HUES6 (cell line): ENCODE measurements around the gene LDLRAD1.
"Not testable (repeated sequence)": the region's sequence is repeated elsewhere in the genome, so short reads cannot be mapped to it uniquely, and the experiment has no call there.

Source experiments
- H3K27ac ChIP-seq: 2 replicates; pipeline ENCODE4 v1.7.0; 2013; ENCODE audit warnings: low read depth, mild to moderate bottlenecking, low read length, inconsistent platforms
- H3K27me3 ChIP-seq: 2 replicates; pipeline ENCODE4 v1.6.1; 2013; ENCODE audit warnings: low read length; ENCODE audit not compliant: control insufficient read depth, insufficient read depth
- H3K36me3 ChIP-seq: 2 replicates; pipeline ENCODE4 v1.6.1; 2013; ENCODE audit warnings: low read length; ENCODE audit not compliant: control insufficient read depth, insufficient read depth
- H3K4me1 ChIP-seq: 2 replicates; pipeline ENCODE4 v1.6.1; 2013; ENCODE audit warnings: low read length; ENCODE audit not compliant: control insufficient read depth, insufficient read depth
- H3K4me3 ChIP-seq: 2 replicates; pipeline ENCODE4 v1.5.1; 2013; ENCODE audit warnings: low read depth, low read length
- H3K9ac ChIP-seq: one replicate; pipeline ENCODE4 v1.6.1; 2013; ENCODE audit warnings: mild to moderate bottlenecking, low read length
- H3K9me3 ChIP-seq: 2 replicates; pipeline ENCODE4 v1.6.1; 2013; ENCODE audit warnings: low read depth, low read length; ENCODE audit not compliant: control insufficient read depth, insufficient read depth

The LDLRAD1 gene

DNA sequence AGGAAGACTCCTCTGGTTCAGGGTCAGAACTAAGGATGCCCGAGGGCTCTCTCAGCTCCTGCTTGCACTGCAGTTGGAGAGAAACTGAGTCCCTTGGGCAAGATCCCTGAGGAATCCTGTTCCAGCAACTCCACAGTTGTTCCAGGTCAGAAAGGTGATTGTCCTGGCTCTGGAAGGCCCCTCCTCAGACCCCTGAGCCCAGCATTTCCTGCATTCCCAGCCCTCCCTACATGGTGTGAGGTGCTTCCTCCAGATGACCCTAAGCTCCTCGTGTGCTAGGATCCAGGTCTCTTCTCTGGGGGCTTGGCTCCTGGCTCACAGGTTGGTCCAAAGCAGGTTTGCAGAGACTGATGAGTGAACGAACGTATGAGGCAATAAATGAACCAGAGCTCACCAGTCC is 11.5 kb downstream of the LDLRAD1 start:
- no peak overlapping the region for H3K9ac ChIP-seq
- no peaks in the 10 kb centered on the region for H3K4me1 ChIP-seq
- H3K9me3 ChIP-seq = peaks cover 8% of the 10 kb centered on the region
- H3K27me3 ChIP-seq = no peaks in the 10 kb centered on the region
- H3K36me3 ChIP-seq = no peaks in the 10 kb centered on the region
- H3K27ac ChIP-seq = no peak overlapping the region
- no peak overlapping the region for H3K4me3 ChIP-seq

- H3K36me3 ChIP-seq = no peaks in the 10 kb centered on the region
- H3K27me3 ChIP-seq = no peaks in the 10 kb centered on the region
- no peak overlapping the region for H3K27ac ChIP-seq
- H3K9ac ChIP-seq = no peak overlapping the region
- H3K4me1 ChIP-seq = no peaks in the 10 kb centered on the region
- no peak overlapping the region for H3K4me3 ChIP-seq
- H3K9me3 ChIP-seq = peaks cover 8% of the 10 kb centered on the region
These were observed 13.4 kb downstream of the LDLRAD1 start for GRCh38 chr1:54004481-54005049.

GRCh38 chr1:54003750-54004480 is 14.1 kb downstream of the LDLRAD1 start:
- not testable (repeated sequence) for H3K4me3 ChIP-seq, H3K27me3 ChIP-seq, H3K9ac ChIP-seq, H3K9me3 ChIP-seq, H3K4me1 ChIP-seq, H3K36me3 ChIP-seq, H3K27ac ChIP-seq

DNA sequence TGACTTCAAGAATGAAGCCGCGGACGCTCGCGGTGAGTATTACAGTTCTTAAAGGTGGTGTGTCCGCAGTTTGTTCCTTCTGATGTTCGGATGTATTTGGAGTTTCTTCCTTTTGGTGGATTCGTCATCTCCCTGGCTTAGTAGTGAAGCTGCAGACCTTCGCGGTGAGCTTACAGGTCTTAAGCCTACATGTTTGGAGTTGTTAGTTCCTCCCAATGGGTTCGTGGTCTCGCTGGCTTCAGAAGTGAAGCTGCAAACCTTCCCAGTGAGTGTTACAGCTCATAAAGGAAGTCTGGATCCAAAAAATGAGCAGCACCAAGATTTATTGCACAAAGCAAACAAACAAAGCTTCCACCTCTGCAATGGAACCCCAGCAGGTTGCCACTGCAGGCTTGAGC is 14.7 kb downstream of the LDLRAD1 start:
- Histone ChIP-seq H3K27ac (no peak overlapping the region), H3K4me3 (no peak overlapping the region), H3K36me3 (no peaks in the 10 kb centered on the region), H3K27me3 (no peaks in the 10 kb centered on the region), H3K9ac (no peak overlapping the region), H3K4me1 (no peaks in the 10 kb centered on the region), H3K9me3 (peaks cover 8% of the 10 kb centered on the region)

- no peak overlapping the region for H3K4me3 ChIP-seq
- peaks cover 8% of the 10 kb centered on the region for H3K9me3 ChIP-seq
- H3K4me1 ChIP-seq = no peaks in the 10 kb centered on the region
- H3K27ac ChIP-seq = no peak overlapping the region
- no peaks in the 10 kb centered on the region for H3K27me3 ChIP-seq
- no peaks in the 10 kb centered on the region for H3K36me3 ChIP-seq
- no peak overlapping the region for H3K9ac ChIP-seq
These were observed 15.3 kb downstream of the LDLRAD1 start for GRCh38 chr1:54002544-54003248.

DNA sequence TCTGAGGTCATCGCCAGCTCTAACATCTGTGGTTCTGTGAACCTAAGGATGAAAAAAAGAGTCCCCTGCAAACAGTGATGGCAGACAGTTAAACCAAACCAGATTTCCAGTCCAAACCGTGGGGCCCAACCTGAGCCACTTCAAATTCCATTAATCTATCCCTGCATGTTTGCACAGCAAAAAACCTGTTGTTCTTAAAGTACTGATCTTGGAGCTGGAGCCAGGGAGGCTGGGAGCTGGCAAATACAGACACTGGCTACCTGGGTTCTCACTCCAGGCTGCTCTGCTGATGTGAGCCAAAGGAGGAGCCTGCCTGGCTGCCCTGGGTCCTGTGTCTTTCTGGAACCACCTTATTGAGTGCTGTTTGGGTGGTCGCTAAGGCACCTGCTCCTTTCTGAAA is 16.4 kb downstream of the LDLRAD1 start:
- no peak overlapping the region for H3K4me3 ChIP-seq

DNA sequence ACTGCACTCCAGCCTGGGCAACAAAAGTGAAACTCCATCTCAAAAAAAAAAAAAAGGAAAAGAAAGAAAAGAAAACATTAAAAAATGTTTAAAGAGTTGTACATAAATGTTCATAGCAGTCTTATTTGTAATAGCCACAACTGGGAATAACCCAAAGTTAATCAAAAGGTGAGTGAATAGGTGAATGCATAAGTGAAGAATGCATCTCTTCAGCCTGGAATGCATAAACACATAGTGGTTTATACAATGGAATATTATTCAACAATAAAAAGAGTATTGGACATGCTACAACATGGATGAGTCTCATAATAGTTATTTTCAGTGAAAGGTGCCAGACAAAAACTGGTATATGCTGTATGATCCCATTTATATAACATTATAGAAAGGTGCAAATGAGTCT is 18.1 kb downstream of the LDLRAD1 start:
- Histone ChIP-seq H3K4me3 (no peak overlapping the region), H3K27ac (no peak overlapping the region), H3K27me3 (no peaks in the 10 kb centered on the region), H3K36me3 (no peaks in the 10 kb centered on the region), H3K9me3 (peaks cover 8% of the 10 kb centered on the region), H3K9ac (no peak overlapping the region), H3K4me1 (no peaks in the 10 kb centered on the region)

More for the DNA sequence above, 16.4 kb downstream of the LDLRAD1 start:
- no peaks in the 10 kb centered on the region for H3K4me1 ChIP-seq
- peaks cover 8% of the 10 kb centered on the region for H3K9me3 ChIP-seq
- H3K27me3 ChIP-seq = no peaks in the 10 kb centered on the region
- no peaks in the 10 kb centered on the region for H3K36me3 ChIP-seq
- H3K27ac ChIP-seq = no peak overlapping the region
- H3K9ac ChIP-seq = no peak overlapping the region

DNA sequence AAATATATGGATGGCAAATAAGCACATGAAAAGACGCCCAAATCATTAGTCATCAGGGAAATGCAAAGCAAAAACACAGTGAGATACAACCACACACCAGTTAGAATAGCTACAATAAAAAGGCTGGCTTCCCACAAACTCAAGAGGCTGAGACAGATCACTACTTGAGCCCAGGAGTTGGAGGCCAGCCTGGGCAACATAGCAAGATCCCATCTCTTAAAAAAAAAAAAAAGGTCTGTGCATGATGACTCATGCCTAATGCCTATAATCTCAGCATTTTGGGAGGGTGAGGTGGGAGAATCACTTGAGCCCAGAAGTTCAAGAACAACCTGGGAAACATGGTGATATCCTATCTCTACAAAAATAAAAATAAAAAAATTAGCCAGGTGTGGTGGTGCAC is 19.8 kb downstream of the LDLRAD1 start:
- Histone ChIP-seq H3K9ac (no peak overlapping the region), H3K9me3 (no peaks in the 10 kb centered on the region), H3K4me1 (no peaks in the 10 kb centered on the region), H3K36me3 (no peaks in the 10 kb centered on the region), H3K27me3 (no peaks in the 10 kb centered on the region), H3K27ac (no peak overlapping the region), H3K4me3 (no peak overlapping the region)

- no peak overlapping the region for H3K9ac ChIP-seq
- 0 out of 2 replicates have a peak, but pooled peaks cover 3% of the 10 kb centered on the region for H3K9me3 ChIP-seq
- no peak overlapping the region for H3K4me3 ChIP-seq
- no peaks in the 10 kb centered on the region for H3K4me1 ChIP-seq
- H3K27ac ChIP-seq = no peak overlapping the region
- H3K27me3 ChIP-seq = no peaks in the 10 kb centered on the region
- no peaks in the 10 kb centered on the region for H3K36me3 ChIP-seq
These were observed 22.3 kb downstream of the LDLRAD1 start for GRCh38 chr1:53995683-53996082.

DNA sequence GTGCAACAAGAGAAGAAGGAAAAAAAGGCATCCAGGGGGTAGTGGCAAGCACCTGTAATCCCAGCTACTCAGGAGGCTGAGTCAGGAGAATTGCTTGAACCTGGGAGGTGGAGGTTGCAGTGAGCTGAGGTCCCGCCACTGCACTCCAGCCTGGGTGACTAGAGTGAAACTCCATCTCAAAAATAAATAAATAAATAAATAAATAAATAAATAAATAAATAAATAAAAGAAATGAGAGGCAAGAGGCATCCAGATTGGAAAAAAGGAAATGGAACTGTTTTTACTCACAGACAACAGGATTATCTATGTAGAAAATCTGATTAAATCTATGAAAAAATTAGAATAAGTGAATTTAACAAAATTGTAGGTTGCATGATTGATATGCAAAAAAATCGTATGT is 23.5 kb downstream of the LDLRAD1 start:
- not testable (repeated sequence) for H3K4me3 ChIP-seq, H3K4me1 ChIP-seq, H3K9me3 ChIP-seq, H3K27ac ChIP-seq, H3K36me3 ChIP-seq, H3K9ac ChIP-seq, H3K27me3 ChIP-seq

GRCh38 chr1:53992085-53992874 is 25.7 kb downstream of the LDLRAD1 start:
- Histone ChIP-seq H3K27ac (no peak overlapping the region), H3K9ac (no peak overlapping the region), H3K27me3 (no peaks in the 10 kb centered on the region), H3K36me3 (no peaks in the 10 kb centered on the region), H3K4me3 (no peak overlapping the region), H3K4me1 (no peaks in the 10 kb centered on the region), H3K9me3 (0 out of 2 replicates have a peak, but pooled peaks cover 3% of the 10 kb centered on the region)
